ENCODE results near the gene ENTPD1.
"Not testable (repeated sequence)": the region's sequence is repeated elsewhere in the genome, so short reads cannot be mapped to it uniquely, and the experiment has no call there.

- not testable (repeated sequence) for TF ChIP-seq CTCF (conservative IDR thresholded peaks at IDR 0.05 in 1 of 2, IDR thresholded peaks at IDR 0.05 in 1 of 2; ENCODE audit: low read depth in 1 of 2, low read length in 2 of 2); EZH2 (IDR thresholded peaks at IDR 0.05; ENCODE audit: low read length, missing control alignments)
Measured at GRCh38 chr10:95720745-95721144, 35.2 kb upstream of the ENTPD1 start.

Measured in fibroblast of lung (primary cell).